ENCODE results near the gene PREP. TPM values are rescaled to one million over a fixed set of nuclear protein-coding genes. Genes with fewer than 3 reads are reported as not detected.

The PREP gene
- total RNA-seq = 100 to 1,000 TPM in 1 of 2 donors, 10 to 100 TPM in 1; 99.9 to 113 TPM

GRCh38 chr6:105402939-105403935, at the start of gene PREP:
Gene PREP (minus strand): TSS chr6:105403082. CDS start chr6:105402891, 191 bp downstream.
- H3K27me3 ChIP-seq = no peaks in the 10 kb centered on the region
- H3K27ac ChIP-seq = peak within 1 kb of the TSS; percentile 86
- no peaks in the 10 kb centered on the region for H3K9me3 ChIP-seq
- peak; percentile 87 for DNase-seq
- H3K4me3 ChIP-seq = peak within 1 kb of the TSS; percentile 90
- no peaks in the 10 kb centered on the region for H3K36me3 ChIP-seq
- TF ChIP-seq, protein P1, sequence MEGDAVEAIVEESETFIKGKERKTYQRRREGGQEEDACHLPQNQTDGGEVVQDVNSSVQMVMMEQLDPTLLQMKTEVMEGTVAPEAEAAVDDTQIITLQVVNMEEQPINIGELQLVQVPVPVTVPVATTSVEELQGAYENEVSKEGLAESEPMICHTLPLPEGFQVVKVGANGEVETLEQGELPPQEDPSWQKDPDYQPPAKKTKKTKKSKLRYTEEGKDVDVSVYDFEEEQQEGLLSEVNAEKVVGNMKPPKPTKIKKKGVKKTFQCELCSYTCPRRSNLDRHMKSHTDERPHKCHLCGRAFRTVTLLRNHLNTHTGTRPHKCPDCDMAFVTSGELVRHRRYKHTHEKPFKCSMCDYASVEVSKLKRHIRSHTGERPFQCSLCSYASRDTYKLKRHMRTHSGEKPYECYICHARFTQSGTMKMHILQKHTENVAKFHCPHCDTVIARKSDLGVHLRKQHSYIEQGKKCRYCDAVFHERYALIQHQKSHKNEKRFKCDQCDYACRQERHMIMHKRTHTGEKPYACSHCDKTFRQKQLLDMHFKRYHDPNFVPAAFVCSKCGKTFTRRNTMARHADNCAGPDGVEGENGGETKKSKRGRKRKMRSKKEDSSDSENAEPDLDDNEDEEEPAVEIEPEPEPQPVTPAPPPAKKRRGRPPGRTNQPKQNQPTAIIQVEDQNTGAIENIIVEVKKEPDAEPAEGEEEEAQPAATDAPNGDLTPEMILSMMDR (IDR thresholded peaks at IDR 0.05) = peak; percentile 80
- peak within 1 kb of the TSS; percentile 85 to 93 for H3K9ac ChIP-seq (ENCODE audit: low read depth in 2 of 2, low read length in 2 of 2)
- H3K4me1 ChIP-seq = no peaks in the 10 kb centered on the region
- intact Hi-C loops (cut with DNase I) = loop anchor here (5.0 kb wide), 2 partner anchors 36 to 316 kb away; no protein-coding TSS in a partner anchor

- TF ChIP-seq, protein P1 (IDR thresholded peaks at IDR 0.05) = no peak
- intact Hi-C loops (cut with DNase I) = no loop called here
- H3K9me3 ChIP-seq = no peaks in the 10 kb centered on the region
- H3K4me1 ChIP-seq = no peaks in the 10 kb centered on the region
- H3K27me3 ChIP-seq = no peaks in the 10 kb centered on the region
- H3K9ac ChIP-seq (ENCODE audit: low read depth in 2 of 2, low read length in 2 of 2) = no peak overlapping the region
- no peak for DNase-seq
- H3K36me3 ChIP-seq = no peaks in the 10 kb centered on the region
- no peak overlapping the region for H3K4me3 ChIP-seq
- H3K27ac ChIP-seq = no peak overlapping the region
Measured at GRCh38 chr6:105452376-105452775, 49.5 kb upstream of the PREP start.

DNA sequence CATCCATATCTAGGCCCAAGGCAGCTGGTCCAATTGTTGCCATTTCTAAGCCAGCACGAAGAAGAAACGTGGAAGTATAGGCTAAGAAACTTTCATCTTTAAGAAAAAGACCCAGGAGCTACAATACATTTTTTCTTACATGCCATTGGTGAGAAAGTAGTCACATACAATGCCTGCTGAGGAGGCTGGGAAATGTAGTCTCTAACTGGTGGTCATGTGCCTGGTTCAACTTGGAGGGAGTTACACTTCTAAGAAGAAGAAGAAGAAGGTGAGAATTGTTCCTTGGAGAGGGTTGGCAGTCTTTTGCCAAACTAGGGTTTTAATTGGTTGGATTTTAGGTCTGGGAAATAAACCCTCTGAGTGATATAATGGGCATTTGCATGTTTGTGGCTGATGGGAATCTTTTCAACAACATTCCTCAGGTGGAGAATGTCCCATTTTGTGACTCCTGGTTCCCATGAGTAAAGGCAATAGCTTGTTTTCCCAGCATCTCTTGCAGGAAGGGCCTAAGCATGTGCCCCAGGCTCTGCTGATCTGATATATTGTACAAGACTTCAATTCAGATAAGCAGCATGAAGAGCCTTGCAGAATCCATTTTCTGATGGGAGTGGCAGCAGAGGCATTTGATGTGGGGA, 47.0 kb upstream of the PREP start:
- TF ChIP-seq, protein P1 (IDR thresholded peaks at IDR 0.05) = no peak
- Histone ChIP-seq H3K27ac (no peak overlapping the region), H3K36me3 (no peaks in the 10 kb centered on the region), H3K27me3 (no peaks in the 10 kb centered on the region), H3K4me3 (no peak overlapping the region), H3K4me1 (no peaks in the 10 kb centered on the region), H3K9ac (ENCODE audit: low read depth in 2 of 2, low read length in 2 of 2) (no peak overlapping the region), H3K9me3 (no peaks in the 10 kb centered on the region)
- no peak for DNase-seq
- intact Hi-C loops (cut with DNase I) = no loop called here

- TF ChIP-seq, protein P1 (IDR thresholded peaks at IDR 0.05) = no peak
- intact Hi-C loops (cut with DNase I) = no loop called here
- Histone ChIP-seq H3K36me3 (no peaks in the 10 kb centered on the region), H3K9ac (ENCODE audit: low read depth in 2 of 2, low read length in 2 of 2) (no peak overlapping the region), H3K9me3 (no peaks in the 10 kb centered on the region), H3K4me1 (no peaks in the 10 kb centered on the region), H3K27me3 (no peaks in the 10 kb centered on the region), H3K27ac (no peak overlapping the region), H3K4me3 (no peak overlapping the region)
- no peak for DNase-seq
Measured at GRCh38 chr6:105445481-105445880, 42.6 kb upstream of the PREP start.

DNA sequence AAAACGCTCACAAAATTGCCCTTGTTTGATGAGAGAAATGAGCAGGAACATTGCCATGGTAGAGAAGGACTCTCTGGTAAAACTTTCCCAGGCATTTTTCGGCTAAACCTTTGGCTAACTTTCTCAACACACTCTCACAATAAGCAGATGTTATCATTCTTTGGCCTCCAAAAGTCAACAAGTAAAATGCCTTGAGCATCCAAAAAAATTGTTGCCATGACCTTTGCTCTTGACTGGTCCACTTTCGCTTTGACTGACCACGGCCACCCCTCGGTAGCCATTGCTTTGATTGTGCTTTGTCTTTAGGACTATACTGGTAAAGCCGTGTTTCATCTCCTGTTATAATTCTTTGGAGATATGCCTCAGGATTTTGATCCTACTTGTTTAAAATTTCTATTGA, 41.1 kb upstream of the PREP start:
- DNase-seq = no peak
- intact Hi-C loops (cut with DNase I) = no loop called here
- no peaks in the 10 kb centered on the region for H3K4me1 ChIP-seq

More for the DNA sequence above, 41.1 kb upstream of the PREP start:
- Histone ChIP-seq H3K9me3 (no peaks in the 10 kb centered on the region), H3K36me3 (no peaks in the 10 kb centered on the region), H3K4me3 (no peak overlapping the region), H3K27ac (no peak overlapping the region), H3K9ac (ENCODE audit: low read depth in 2 of 2, low read length in 2 of 2) (no peak overlapping the region), H3K27me3 (no peaks in the 10 kb centered on the region)
- TF ChIP-seq, protein P1 (IDR thresholded peaks at IDR 0.05) = no peak

Data from colonic mucosa (tissue), 4 donors.